Astrocyte of the hippocampus (primary cell): ENCODE measurements around the gene BAD.

ENCODE experiments used
- DNase-seq: peaks from one replicate; pipeline ENCODE4 v3.0.0; 2011; ENCODE audit warnings: low read depth, low spot score

BAD gene

DNA sequence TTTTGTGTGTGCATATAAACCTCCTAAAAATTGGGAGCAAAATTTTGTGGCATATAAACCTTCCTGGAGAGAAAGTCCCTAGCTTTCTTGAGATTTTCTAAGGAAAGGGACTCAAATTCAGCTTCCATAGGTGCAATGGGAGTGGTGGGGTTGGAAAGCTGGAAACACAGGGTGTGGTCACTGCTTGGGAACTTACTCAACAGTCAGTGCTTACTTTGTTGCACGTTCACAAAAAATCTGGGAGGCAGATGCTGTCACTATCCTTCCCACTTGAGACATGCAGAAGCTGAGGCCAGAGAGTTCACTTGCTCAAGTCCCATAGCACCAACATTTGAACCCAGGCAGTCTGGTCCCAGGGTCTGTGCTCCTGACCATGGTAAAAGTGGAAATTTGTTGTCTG, 11.8 kb upstream of the BAD start:
- DNase-seq, result no peak

DNA sequence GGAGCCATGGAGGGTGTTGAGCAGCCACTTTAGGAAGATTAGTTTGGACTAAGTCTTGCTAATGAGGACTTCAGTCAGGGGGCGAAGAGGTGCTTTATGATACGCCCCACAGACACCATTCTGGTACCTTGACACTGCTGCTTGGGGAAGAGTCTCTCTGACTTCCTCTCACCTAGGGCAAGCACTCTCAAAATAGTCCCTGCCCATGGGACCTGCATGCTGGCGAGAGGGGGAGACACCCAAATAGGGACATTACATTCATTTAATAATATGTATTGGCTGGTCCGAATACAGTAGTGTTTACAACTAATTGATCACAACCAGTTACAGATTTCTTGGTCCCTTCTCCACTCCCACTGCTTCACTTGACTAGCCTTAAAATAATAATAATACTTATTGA, 11.3 kb upstream of the BAD start:
- no peak for DNase-seq

DNA sequence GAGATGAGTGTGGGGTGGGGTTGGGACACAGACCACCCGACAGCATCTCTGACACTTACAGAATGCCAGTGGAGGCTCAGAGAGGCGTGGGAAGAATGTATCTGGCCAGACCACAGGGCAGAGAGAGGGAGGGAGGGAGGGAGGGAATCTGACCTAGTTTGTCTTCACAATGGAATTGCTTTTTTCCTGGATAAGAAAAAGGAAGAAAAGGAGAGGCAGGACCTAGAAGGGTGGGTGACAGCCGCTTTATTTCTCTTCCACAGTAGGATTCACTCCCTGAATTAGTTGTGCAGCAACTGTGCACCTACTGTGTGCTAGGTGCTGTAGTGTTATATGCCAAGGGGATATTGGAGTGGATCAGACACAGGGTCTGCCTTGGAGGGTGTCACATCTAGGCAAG, 10.3 kb upstream of the BAD start:
- peak; percentile 62 for DNase-seq

DNA sequence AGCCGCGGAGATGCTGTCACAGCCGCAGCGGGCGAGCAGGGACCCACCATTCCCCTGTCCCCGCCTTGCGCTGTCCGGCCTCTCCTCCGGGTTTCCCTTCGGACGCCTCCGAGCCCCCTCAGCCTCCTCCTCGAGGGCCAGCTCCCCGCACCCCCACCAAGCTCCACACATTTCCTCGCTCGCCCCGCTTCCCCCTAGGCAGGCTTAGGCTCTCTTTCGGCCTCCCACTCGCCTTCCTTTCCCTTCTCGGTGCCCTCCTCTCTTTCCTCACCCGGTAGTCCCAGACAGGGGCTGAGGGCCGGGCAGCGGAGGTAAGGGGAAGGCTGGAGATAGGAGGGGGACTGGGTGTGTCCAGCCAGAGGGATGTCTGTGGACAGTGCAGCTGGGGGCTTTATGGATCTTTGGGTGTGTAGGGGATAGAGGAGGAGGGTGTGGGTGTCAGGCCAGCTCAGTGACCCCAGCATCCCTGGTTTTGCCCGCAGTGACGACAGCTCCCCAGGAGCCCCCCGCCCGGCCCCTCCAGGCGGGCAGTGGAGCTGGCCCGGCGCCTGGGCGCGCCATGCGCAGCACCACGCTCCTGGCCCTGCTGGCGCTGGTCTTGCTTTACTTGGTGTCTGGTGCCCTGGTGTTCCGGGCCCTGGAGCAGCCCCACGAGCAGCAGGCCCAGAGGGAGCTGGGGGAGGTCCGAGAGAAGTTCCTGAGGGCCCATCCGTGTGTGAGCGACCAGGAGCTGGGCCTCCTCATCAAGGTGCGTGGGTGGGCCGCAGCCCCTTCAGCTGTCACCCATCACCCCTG, 8.2 kb upstream of the BAD start:
- DNase-seq, result no peak

DNA sequence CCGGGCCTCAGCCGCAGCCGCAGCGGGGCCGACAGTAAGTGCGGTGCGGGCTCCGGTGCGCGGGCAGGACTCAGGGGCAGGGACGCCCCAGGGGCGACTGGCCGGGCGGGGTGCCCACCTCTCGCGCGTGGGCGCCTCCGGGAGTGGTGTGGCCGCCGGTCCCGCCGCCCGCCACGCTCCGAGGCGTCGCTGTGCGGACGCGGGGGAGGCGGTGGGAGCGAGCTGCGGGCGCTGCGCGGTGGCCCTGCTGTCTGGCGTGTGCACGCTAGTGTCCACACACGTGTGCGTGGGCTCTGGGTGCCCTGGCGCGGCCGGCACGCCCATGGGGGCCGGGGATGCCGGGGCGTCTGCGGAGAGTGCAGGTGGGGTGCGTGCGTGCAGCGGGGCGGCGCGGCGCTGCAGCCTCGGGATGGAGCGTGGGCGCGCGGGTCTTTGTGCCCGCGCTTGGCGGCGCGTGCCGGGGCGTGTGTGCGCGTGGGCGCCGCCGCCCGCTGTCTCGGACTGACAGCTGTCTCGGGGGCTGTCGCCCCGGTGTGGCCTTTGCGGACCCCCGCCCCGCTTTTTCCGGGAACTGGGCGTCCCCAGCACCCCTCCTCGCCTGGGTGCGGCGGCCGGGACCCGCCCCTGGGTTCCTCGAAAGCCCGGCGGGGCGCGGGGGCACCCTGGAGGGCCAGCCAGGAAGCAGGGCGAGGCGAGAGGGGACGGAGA, 7.4 kb upstream of the BAD start:
- DNase-seq, result no peak

DNA sequence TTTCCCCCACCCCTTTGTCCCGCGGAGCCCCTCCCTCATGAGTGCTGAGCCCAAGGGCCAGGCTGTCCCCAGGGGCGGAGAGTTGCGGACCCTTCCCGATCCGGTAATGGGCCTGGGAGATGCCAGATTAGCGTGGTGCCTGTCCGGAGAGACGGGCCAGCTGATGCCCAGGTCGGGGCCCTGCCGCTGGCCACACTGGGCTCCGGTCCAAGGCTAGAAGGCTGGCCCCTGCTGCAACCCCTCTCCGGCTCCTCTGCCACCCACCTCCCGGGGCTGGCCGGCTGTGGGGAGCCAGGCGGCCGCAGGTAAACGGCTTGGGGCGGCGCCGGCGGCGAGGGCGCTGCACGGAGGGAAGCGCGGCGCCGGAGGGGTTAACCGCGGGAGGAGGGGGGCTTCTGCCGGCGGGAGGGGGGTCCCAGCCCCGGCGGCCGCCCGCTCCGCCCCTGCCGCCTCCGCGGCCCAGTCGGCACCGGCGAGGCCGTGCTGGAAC, 6.8 kb upstream of the BAD start, which contains the start of gene KCNK4:
TSS of gene KCNK4 (plus strand) at position 41 of the 490 bp plus-strand sequence. CDS start 1,717 bp downstream, outside the sequence.
- no peak for DNase-seq

DNA sequence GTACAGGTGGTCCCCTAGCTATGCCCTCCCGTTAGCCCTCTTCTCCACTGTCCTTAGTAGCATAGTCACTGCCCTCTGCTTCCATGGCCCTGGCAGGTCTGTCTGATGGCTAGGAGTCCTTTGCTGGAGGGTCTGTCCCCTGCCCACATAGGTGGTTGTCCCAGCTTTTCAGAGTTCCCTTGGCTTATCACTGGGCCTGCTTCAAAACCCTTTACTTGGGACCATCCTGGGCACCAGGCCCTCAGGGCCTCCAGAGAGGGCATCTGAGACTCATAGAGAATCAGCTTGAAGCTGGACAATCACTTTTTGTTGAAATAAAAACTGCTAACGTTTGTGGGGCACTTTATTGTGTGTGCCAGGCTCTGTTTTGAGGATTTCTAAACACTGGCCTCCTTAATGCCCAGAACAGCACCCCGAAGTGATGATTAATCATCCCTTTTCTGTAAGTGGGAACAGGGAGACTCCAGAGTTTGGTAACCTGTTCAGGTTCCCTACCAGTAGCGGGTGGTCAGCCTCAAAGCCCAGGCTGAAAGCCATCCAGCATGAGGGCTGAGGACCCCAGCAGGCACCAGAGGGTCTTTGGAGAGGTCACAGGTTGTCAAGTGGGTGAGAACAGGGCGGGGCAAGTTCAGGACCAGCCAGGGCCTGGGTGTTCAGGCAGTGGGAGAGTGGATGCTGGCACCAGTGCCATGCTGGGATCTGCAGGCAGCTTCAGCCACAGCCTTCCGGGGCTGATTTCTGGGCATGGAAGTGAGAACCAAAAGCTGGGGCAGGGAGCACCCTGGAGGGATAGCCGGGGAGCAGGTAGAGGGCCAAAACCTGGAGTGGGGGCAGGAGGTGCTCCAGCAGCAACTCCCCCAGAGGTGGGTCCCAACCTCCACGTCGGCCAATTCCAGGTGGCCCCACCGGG, 6.1 kb upstream of the BAD start:
- no peak for DNase-seq

DNA sequence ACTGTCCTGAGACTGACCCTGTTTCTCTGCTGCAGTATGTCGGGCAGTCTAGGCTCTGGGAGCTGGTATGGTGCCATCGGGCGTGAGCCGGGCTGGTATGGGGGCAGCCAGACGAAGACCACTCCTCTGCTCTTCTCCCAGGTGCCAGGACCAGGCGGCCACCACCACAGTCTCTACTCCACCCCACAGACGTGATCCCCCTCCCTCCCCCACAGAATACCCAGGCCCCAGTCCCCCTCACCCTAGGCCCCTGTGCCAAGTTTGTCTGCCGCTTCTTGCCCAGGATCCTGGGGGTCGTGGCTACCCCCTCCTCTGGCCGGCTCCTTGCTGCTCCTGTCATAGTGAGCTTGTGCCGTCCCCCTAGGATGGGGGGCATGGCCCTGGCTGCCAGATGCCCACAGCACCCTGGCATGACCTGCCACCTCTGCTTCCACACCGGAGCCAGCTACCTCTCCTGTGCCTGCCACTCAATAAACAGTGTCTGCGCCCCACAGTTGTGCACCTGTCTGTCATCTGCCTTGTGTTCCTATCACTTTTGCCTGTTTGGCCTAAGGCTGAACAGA, 4.6 kb upstream of the BAD start:
- DNase-seq, result no peak

DNA sequence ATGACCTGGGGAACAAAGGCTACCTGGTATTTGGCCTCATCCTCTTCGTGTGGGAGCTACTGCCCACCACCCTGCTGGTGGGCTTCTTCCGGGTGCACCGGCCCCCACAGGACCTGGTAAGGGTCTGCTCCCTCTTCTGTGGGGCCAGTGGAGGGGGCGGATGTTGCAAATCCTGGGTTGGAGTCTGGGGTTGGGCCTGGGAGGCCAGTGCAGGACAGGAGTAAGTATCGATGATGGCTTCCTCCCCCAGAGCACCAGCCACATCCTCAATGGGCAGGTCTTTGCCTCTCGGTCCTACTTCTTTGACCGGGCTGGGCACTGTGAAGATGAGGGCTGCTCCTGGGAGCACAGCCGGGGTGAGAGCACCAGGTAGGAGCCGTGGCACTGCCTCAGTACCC, 3.9 kb upstream of the BAD start:
- no peak for DNase-seq

DNA sequence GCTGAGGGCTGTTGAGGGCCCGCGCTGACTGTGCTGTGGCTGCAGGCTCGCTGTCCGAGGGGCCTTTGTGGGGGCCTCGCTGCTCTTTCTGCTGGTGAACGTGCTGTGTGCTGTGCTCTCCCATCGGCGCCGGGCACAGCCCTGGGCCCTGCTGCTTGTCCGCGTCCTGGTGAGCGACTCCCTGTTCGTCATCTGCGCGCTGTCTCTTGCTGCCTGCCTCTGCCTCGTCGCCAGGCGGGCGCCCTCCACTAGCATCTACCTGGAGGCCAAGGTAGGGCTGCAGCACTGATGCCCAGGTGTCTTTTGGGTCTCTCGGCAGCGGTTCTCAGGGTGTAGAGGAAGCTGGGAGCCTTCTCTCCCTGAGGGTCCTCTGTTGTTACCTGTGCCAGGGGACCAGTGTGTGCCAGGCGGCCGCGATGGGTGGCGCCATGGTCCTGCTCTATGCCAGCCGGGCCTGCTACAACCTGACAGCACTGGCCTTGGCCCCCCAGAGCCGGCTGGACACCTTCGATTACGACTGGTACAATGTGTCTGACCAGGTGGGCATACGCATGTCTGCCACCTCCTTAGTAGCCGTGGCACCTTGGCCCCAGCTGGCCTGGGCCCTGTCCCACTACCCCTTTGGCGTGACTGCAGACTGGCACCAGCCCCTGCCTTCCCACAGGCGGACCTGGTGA, 3.3 kb upstream of the BAD start:
- no peak for DNase-seq

DNA sequence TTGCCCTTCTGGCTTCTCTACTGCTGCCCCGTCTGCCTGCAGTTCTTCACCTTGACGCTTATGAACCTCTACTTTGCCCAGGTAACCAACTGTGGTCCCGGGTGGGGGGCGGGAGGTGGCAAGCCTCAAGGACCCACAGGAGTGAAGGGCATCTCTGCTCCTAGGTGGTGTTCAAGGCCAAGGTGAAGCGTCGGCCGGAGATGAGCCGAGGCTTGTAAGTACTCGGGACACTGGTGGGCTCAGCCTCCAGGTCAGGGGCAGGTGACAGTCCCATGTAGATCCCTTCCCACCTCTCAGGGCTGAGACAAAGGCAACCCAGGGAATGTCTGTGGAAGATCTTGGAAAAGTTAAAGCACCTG, 2.3 kb upstream of the BAD start:
- no peak for DNase-seq

DNA sequence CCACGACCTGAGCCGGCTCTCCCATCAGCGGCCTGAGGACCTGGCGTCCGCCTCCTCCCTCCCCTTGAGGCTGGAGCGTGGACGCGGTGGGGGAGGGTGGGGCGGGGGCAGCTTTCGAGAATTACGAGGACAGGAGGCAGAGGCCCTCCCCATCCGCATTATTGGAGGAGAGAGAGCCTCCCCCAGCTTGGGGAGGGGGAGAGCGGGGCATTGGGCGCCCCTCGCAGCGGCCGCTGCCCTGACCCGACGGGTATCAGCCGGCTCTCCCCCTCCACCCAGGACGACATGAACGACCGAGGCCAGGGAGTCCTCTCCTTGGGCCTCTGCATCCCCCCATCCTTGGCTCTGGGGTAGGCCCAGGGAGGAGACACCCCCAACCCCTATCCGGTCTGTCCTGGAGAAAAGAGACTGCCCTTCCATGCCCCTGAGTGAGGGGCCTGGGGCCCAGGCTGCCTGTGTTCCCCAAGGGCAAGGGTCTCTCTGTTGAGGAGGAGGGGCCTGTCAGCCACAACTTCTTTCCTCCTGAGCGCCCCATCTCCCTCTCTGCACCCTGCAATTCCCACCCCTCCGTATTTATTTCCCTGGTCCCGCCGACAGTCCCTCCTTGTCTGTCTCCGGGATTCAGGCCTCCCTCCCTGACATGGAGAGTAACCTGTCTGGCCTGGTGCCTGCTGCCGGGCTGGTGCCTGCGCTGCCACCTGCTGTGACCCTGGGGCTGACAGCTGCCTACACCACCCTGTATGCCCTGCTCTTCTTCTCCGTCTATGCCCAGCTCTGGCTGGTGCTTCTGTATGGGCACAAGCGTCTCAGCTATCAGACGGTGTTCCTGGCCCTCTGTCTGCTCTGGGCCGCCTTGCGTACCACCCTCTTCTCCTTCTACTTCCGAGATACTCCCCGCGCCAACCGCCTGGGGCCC, 1.7 kb upstream of the BAD start:
- no peak for DNase-seq

DNA sequence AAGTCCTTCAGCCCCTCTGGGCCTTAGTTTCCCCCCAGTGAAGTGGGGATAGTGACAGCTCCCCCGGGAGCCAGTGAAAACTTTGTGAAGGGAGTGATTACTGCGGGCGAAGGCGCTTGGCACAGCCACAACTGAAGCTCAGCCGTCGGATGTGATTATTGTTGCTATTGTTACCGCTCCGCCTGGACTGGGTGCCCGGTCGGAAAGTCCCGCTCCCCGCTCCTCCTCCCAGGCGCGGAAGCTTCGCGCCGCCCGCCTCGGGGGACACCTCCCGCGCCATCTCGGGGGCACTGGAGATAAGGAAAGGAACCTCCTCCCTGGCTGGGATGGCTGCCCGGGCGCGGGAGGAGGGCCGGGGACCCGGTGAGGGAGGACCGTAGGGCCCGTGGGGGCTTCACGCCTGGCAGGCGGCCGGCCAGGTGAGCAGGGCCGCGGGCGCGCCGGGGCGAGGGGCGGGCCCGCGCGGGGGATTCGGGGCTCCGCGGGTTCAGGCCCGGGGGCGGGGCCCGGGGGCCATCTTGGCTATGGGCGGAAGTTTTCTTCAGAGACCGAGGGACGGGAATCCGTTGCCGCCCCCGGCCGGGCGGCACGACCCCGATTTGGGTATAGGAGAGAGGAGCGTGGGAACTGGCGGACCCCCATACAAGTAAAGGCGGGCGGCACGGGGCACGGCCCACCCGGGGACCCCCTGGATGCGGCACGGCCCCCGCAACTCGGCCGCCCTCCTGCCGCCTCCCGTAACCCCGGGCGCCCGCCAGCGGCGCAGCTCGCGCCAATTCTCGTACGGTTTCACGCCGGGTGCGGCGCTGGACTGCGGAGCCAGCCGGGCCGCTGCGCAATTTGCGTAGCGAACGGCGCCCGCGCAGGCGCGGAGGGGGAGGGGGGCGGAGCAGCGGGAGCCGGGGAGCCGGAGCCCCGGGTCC, 758 bp upstream of the BAD start, which contains the start of gene GPR137:
TSS of gene GPR137 (plus strand) at position 887 of the 923 bp plus-strand sequence. CDS start 677 bp downstream, outside the sequence.
- DNase-seq, result peak; percentile 91

DNA sequence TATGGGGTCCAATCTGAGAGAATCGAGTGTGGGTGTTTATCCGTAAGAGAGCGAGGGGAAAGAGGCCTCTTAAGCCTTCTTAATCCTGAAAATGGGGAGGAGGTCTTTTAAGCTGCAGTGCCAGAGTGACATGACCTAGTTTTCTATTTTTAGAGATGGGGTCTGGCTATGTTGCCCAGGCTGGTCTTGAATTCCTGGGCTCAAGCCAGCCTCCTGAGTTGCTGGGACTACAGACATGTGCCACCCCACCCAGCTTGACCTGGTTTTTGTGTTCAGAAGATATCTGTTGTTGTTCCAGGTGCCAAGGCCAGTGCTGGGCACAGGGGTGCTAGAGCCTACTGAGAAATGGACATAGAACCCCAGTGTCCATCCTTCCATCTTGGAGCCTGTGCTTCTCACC, 1.4 kb downstream of the BAD start:
- no peak for DNase-seq

DNA sequence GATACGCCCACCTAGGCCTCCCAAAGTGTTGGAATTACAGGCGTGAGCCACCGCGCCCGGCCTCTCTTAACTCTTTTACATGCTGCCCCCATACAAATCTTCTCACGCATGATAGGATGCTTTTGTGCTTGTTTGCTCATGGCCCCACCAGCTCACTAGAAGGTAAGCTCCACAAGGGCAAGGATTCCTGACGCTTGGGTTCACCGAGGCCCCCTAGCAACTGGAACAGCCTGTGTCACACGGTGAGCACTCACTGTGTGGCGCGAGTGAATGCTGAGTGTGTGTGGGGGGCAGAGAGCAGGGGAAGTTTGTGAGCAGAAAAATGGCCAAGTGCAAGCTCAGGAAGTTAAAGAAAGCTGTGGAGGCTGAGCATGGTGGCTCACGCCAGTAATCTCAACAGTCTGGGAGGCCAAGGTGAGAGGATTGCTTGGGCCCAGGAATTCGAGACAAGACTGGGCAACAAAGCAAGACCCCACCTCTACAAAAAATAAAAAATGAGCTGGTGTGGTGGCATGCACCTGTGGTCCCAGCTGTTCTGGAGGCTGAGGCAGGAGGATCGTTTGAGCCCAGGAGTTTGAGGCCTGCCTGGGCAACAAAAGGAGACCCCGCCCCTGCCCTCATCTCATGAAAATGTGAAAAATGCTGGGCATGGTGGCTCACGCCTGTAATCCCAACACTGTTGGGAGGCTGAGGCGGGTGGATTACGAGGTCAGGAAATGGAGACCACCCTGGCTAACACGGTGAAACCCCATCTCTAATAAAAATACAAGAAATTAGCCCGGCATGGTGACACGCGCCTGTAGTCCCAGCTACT, 2.3 kb downstream of the BAD start:
- DNase-seq, result no peak

DNA sequence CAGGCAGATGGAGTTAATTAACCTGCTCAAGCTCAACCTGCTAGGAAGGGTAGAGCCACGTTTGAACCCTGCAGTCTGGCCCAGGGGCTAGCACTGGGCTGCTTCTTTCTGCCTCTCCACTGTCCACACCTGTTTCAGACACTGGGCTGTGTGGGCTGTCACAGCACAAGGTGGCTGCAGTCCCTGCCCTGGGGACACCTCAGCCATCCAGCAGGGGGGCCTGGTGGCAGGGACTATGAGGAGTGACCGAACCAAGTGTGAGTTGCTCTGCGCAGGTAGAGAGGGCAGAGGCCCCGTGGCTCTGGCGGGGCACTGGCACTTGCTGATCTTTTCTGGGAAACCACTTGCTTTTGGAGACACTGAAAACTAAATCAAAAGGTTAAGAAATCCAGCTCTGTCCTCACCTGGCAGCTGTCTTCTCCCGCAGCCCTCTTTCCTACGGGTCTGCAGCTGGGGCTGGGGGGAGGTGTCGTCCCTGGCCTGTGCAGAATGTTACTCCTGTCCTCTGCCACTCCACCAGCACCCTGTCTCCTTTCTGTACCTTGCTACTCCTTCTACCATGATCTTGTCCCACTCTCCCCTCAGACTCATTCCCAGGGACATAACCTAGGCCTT, 5.8 kb downstream of the BAD start:
- no peak for DNase-seq

DNA sequence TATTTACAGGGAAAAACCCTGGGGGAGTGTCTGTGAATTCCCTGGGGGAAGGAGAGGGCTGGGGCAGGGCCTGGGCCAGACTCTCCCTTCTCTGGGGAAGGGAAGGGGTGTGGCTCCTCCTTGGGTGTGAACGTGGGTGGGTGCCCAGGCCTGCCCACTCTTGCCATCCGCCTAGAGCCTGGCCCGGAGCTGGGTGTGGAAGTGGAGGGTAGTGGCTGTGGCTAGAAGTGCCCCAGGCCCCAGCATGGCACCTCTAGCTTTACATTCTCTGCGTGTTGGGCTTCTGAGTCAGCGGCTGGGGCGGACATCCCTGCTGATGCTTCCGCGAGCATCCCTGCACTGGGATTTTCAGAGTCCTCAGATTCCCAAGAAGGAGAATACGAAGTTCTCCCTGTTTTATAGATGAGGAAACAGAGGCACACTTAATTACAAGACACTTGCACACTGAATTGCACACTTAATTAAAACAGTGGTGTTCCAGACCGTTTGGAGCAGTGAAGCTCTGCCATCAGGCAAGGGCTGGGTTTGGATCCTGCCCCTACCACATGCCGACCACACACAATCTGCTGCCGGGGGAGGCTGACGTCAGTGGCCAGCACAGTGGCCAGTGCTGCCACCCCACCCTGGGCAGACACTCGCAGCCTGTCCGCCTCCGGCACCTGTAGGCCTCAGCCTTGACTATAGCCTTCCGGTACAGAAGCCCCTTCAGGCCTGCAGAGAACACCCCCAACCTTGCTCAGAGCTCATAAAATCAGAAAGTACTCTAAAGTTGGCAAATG, 7.6 kb downstream of the BAD start:
- no peak for DNase-seq
